ENCODE measurements around the gene RAB3GAP2.
A peak's percentile ranks its signal among the peaks of the same experiment; 100 is the strongest.
"Not testable (repeated sequence)": the region's sequence is repeated elsewhere in the genome, so short reads cannot be mapped to it uniquely, and the experiment has no call there.

Gene RAB3GAP2

DNA sequence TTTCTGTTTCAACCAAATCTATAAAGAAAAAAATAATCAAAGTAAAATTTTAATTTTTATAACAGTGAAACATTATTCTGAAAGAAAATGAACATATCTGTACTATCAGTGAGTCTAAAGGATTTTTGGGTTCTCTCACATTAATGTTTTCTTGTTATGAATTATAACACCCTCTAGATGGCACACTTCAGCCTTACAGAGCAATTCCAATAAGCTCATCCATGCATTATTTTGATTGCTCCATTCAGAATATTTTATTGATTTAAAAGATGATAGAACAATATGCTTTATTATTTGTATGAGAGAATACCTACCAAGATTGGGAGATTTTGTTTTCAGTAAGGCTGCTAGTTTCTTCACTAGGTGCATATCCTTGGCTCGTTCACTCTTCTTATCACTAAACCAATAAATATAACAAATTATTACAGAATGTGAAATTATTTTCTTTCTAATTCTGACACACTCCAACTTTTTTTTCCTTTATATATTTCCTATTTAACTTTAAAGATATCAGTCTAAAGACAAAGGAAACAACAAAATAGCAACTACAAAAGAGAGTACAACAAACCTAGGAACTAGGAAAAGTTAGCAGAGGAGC lies 82.4 kb downstream of the RAB3GAP2 start:
- peak; percentile 66 for DNase-seq (ENCODE audit: low read depth)

- no peak for DNase-seq (ENCODE audit: low read depth)
Observed at GRCh38 chr1:220188538-220188937, 83.7 kb downstream of the RAB3GAP2 start.

DNA sequence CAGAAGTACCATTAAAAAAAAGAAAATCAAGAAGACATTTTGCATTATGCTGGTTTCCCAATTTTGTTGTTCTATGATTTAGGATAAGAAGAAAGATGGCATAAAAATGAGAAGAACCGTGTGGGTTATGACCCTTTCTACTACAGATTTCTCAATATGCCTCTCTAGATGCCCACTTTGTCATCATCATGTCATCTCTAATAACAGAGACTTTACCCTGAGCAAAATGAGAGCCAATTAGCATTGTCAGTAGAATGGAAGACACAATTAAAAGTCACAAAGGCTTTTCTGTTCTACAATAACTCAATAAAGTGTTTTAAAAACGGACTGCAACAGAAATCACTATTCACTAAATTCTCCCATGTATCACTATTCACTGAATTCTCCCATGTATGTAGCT lies 85.5 kb downstream of the RAB3GAP2 start:
- no peak for DNase-seq (ENCODE audit: low read depth)

GRCh38 chr1:220184506-220184905 lies 87.7 kb downstream of the RAB3GAP2 start:
- no peak for DNase-seq (ENCODE audit: low read depth)

DNA sequence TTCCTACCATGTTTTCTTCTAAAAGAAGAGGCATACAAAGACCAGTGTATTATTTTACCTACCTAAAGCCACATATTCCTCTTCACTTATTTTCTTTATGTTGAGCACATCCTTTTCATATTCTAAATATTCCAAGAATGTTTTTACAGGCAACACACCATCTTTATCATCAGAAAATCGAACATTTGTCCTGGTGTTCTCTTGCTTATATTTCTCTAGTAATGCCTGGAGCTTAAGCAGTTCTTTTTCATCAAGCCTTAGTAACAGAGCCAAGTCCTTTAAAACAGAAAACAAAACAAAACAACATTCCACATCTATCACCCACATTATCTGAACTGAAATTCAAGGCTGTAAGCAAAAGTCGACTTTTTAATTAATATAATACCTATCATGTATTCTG lies 89.6 kb downstream of the RAB3GAP2 start:
- no peak for DNase-seq (ENCODE audit: low read depth)

DNA sequence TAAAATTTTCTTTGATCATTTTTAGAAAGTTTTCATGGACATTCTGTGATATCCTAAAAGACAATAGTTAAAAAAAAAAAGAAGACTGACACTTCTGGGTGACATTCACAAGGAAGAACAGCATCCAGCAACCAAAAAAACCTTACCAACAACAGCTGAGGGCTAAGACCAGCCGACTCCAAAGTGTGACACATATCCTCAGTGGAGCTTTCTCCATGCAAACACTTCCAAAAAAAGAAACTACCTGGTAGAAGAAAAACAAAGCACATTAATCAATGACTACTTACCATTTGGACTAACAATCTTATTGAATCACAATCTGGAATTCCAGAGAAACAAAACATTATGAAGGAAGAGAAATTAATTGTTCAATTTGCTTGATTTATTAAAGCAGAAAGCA lies 90.1 kb downstream of the RAB3GAP2 start:
- DNase-seq (ENCODE audit: low read depth) = no peak

DNA sequence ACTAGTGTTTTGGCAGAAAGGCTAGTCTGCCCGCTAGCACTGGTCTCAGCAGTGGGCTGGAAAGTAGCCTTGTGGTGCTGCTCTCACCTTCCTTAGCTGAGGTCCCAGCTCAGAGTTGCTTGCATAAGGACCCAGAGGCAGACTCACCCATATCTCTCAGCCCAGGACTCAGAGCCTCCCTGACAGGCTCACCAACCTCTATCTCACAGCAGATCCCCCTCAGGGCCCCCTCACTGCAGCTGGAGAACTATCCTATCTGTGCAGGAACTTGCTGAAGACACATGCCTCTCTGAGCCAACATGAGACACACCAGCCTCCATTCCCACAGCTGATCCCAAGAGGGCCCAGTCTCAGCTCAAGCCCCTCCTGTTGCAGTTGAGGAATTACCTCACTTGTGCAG lies 95.7 kb downstream of the RAB3GAP2 start:
- no peak for DNase-seq (ENCODE audit: low read depth)

GRCh38 chr1:220170836-220171526 lies 101.3 kb downstream of the RAB3GAP2 start:
- DNase-seq (ENCODE audit: low read depth) = no peak

GRCh38 chr1:220169887-220170286 lies 102.4 kb downstream of the RAB3GAP2 start:
- DNase-seq (ENCODE audit: low read depth) = not testable (repeated sequence)

DNA sequence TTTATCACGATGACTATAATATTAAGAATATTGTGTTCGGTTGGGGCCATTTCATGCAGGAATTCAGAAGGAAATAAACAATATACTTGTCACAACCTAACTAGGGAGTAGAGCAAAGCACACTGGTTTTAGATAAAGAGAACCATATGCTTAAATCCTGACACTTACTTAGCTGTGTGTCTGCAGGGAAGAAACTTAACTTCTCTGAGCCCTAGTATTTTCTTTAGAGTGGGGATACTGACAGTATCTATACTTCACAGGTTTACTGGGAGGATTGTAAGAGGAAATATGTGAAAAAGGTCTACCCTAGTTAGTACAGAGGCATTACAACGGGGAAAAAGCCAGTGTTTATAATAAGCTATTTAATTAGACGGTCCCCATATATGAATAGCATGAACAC lies 105.4 kb downstream of the RAB3GAP2 start:
- no peak for DNase-seq (ENCODE audit: low read depth)

- no peak for DNase-seq (ENCODE audit: low read depth)
Observed at GRCh38 chr1:220164517-220164916, 107.7 kb downstream of the RAB3GAP2 start.

- DNase-seq (ENCODE audit: low read depth) = no peak
Observed at GRCh38 chr1:220164116-220164515, 108.1 kb downstream of the RAB3GAP2 start.

- no peak for DNase-seq (ENCODE audit: low read depth)
Observed at GRCh38 chr1:220160027-220160426, 112.2 kb downstream of the RAB3GAP2 start.

GRCh38 chr1:220159041-220159440 lies 113.2 kb downstream of the RAB3GAP2 start:
- no peak for DNase-seq (ENCODE audit: low read depth)

DNA sequence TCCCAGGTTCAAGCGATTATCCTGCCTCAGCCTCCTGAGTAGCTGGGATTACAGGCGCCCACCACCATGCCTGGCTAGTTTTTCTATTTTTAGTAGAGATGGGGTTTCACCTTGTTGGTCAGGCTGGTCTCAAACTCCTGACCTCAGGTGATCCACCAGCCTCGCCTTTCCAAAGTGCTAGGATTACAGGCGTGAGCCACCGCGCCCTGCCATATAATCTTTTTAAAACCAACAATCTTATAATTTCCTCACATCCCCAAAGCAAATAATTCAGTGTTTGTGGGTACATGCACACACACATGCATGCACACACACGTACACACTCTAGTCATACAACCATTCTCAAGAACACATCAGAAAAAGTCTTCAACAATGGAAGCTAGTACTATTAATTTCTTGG lies 113.7 kb downstream of the RAB3GAP2 start:
- not testable (repeated sequence) for DNase-seq (ENCODE audit: low read depth)

DNA sequence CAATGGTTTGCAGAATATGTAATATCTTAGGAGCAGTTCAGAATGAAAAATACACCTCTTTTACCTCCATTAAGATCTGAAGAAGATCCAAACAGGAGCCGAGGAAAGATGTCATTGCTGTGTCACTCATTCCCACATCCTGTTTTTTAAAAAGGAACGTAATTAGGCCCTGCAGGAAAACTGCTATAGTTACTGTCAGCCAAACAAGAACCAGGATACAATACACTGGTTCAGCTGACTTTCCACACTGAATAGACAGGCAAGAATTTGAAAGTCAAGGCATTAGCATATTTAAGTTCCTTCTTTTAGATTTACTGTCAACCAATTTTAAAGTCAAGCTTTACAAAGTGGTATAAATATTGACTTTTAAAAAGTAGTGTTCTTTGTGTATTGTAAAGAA lies 114.5 kb downstream of the RAB3GAP2 start:
- DNase-seq (ENCODE audit: low read depth) = peak; percentile 43

DNA sequence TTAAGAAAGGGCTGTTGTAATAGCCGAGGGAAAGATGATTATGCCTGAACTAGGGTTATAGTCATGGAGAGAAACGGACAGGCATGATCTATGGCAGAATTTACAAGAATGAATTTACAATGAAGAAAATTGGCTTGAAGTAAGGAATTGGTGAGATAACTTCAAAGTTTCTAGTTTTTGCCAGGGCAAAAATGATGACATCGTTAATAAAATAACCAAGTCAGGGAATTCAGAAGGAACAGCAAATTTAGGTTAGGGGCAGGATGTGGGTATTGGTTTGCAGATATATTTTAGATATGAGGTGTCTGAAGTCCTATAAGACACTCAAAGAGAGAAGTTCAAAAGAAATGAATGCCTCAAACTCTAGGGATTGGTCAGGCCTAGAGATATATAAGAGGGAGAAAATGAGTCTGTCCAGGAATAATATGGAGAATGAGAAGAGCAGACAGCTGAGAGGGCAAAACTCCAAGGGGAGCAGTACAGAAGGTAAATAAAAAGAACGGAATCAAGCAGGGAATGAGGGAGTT lies 115.6 kb downstream of the RAB3GAP2 start:
- no peak for DNase-seq (ENCODE audit: low read depth)

- DNase-seq (ENCODE audit: low read depth) = no peak
Observed at GRCh38 chr1:220153147-220153546, 119.1 kb downstream of the RAB3GAP2 start.

GRCh38 chr1:220151454-220151853 lies 120.8 kb downstream of the RAB3GAP2 start:
- DNase-seq (ENCODE audit: low read depth) = no peak

DNA sequence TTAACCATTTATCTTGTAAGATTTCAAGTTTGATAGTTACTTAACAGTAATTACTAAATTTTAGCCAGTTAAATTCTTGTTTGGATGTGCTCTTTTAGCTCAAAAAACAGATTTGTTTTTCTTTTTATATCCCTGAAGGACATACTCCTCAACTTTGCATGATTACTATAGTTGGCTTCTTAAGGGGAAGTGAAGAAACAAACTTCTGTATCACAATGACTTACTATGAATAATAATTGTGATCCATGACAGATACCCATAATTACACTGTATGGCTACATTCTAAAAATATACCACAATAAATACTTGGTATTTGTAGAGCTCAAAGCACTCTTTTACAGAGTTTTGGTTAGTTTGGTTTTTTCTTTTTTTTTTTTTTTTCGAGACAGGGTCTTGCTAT lies 122.5 kb downstream of the RAB3GAP2 start:
- DNase-seq (ENCODE audit: low read depth) = no peak

DNA sequence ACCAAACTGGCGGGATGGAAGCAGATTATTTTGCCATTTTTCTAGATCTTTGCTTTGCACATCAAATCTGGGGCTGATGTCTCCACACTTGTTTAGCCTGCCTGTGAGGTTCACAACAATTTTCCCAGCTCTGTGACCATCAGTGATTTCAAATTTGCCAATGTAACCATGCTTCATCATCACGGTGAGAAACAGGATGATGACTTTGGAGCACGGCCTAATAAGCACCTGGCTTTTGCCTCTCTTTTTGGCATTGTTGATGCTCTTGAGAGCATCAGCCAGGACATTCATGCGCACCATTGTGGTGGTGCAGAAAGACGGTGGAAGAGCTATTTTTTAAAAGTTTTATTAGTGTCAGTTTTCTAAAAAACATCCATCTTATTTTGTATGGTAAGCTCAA lies 128.2 kb downstream of the RAB3GAP2 start:
- DNase-seq (ENCODE audit: low read depth) = no peak

GRCh38 chr1:220139966-220140365 lies 132.3 kb downstream of the RAB3GAP2 start:
- no peak for DNase-seq (ENCODE audit: low read depth)

DNA sequence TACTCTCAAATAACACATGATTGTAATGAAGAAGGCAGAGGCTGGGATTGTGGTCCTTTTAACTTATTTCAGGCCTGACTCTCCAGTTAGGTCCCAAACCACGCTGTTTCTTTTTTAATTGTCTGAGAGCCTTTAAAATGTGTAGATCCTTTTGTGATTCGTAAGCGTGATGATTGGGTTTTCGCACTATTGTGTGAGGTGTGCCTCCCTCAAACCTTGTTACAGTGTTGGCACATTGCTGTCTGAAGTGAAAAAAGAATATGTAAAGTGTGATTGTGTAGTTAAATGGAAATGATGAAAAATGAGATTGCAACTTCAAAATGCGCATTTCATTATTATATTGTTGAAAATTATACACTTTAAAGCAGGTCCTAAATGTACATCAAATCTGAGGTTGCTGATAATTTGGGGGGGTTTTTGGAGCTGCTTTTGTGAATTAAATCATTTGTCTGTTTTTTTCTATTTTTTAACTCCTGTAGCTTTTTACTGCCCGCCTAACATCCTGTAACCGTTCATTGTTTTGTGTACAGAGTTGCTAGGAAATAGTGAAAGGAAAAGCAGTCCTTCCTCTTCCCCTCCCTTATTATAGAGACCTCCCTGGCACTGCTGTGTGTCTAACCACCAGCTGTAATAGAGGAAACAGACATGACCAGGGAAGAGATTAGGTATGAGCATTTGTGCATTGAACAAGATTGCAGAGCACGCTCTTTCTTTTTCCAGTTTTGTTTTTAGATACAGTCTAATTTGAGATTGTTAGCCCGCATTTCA lies 135.1 kb downstream of the RAB3GAP2 start:
- no peak for DNase-seq (ENCODE audit: low read depth)

All from ELR (cell line).